CD4-positive, CD25-positive, alpha-beta regulatory T cell (primary cell): ENCODE data around the gene PKD1L1. TPM values are rescaled to one million over a fixed set of nuclear protein-coding genes. Genes with fewer than 3 reads are reported as not detected.
"Not testable (repeated sequence)": the region's sequence is repeated elsewhere in the genome, so short reads cannot be mapped to it uniquely, and the experiment has no call there.

ENCODE experiments used
- ATAC-seq, 2 donors: fragments of 150-1000 bp; cut with Tn5 transposase; one replicate each; pipeline ENCODE4 v1.10.0; 2021; ENCODE audit warnings: low read depth in 2 of 2, moderate number of reproducible peaks in 2 of 2, moderate library complexity in 1 of 2
- DNase-seq, 3 donors: peaks; one replicate each; pipeline versions ENCODE4 v3.0.0 to v3.0.0-alpha.2; 2012 to 2022; ENCODE audit warnings: mixed read lengths in 1 of 3
- H3K27ac ChIP-seq: one replicate; pipeline ENCODE4 v1.7.0; 2013; ENCODE audit warnings: mild to moderate bottlenecking, low read length; ENCODE audit not compliant: insufficient read depth, poor library complexity, severe bottlenecking
- H3K27me3 ChIP-seq: one replicate; pipeline ENCODE4 v1.7.0; 2013; ENCODE audit warnings: low read length; ENCODE audit not compliant: control insufficient read depth, insufficient read depth
- H3K36me3 ChIP-seq: one replicate; pipeline ENCODE4 v1.7.0; 2013; ENCODE audit warnings: mild to moderate bottlenecking, low read length, moderate library complexity; ENCODE audit not compliant: control insufficient read depth, insufficient read depth
- H3K4me1 ChIP-seq: 2 replicates; pipeline ENCODE4 v1.7.0; 2013; ENCODE audit warnings: mild to moderate bottlenecking, low read length; ENCODE audit not compliant: insufficient read depth, control insufficient read depth, poor library complexity, severe bottlenecking
- H3K4me3 ChIP-seq: one replicate; pipeline ENCODE4 v1.7.0; 2013; ENCODE audit warnings: low read depth, mild to moderate bottlenecking, low read length, moderate library complexity
- H3K9me3 ChIP-seq, 2 experiments: 1 replicate in 1 of 2; 2 replicates in 1 of 2; pipeline ENCODE4 v1.7.0; 2013; ENCODE audit warnings: low read length in 2 of 2, mild to moderate bottlenecking in 1 of 2, moderate library complexity in 1 of 2; ENCODE audit not compliant: control insufficient read depth in 2 of 2
- H3K27ac Mint-ChIP-seq, 3 donors: one replicate each; pipeline ENCODE4 v1.8.0; 2020 to 2022; ENCODE audit warnings: mild to moderate bottlenecking in 3 of 3, mixed read lengths in 3 of 3, moderate library complexity in 2 of 3
- H3K27me3 Mint-ChIP-seq: one replicate; pipeline ENCODE4 v1.8.0; 2022; ENCODE audit warnings: mild to moderate bottlenecking, mixed read lengths
- H3K36me3 Mint-ChIP-seq: one replicate; pipeline ENCODE4 v1.8.0; 2020; ENCODE audit warnings: mixed read lengths
- H3K4me1 Mint-ChIP-seq, 4 donors: one replicate each; pipeline ENCODE4 v1.8.0; 2020 to 2022; ENCODE audit warnings: mixed read lengths in 4 of 4, mild to moderate bottlenecking in 1 of 4
- H3K4me3 Mint-ChIP-seq, 4 donors: one replicate each; pipeline ENCODE4 v1.8.0; 2020 to 2022; ENCODE audit warnings: mild to moderate bottlenecking in 4 of 4, mixed read lengths in 4 of 4, moderate library complexity in 3 of 4
- H3K9me3 Mint-ChIP-seq, 7 donors: one replicate each; pipeline ENCODE4 v1.8.0; 2020 to 2022; ENCODE audit warnings: mixed read lengths in 7 of 7, mild to moderate bottlenecking in 3 of 7, moderate library complexity in 2 of 7
- polyA plus RNA-seq, 4 donors: library from polyadenylated mRNA; unstranded; fragments of 300-500 nt; fragmentation: Illumina TruSeq; gene quantifications; one replicate each; pipeline ENCODE4 v1.2.3, GENCODE V29; 2021
- total RNA-seq: library from RNA; stranded (reverse); gene quantifications from one replicate; pipeline ENCODE4 v1.2.3, GENCODE V29; 2022

The PKD1L1 gene
- total and polyA plus RNA-seq, 5 donors from 2014 or later, result 0.02 to 0.17 (median 0.06) TPM; not detected in 2

DNA sequence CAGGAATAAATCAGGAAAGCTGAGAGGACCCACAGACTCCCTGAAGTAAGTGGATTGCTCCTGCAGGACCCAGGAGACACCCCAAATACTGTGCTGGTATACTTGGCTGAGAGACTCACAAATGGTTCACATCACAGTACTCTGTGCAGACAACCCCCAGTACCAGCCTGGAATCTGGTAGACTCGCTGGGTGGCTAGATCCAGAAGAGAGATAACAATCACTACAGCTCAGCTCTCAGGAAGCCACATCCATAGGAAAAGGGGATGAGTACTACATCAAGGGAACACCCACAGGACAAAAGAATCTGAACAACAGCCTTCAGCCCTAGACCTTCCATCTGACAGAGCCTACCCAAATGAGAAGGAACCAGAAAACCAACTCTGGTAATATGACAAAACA lies 31.8 kb downstream of the PKD1L1 start:
- not testable (repeated sequence) for H3K27ac ChIP-seq, H3K4me3 Mint-ChIP-seq, H3K4me1 Mint-ChIP-seq, H3K4me3 ChIP-seq, ATAC-seq, H3K27me3 Mint-ChIP-seq, DNase-seq, H3K4me1 ChIP-seq, H3K27me3 ChIP-seq, H3K36me3 Mint-ChIP-seq, H3K9me3 ChIP-seq, H3K27ac Mint-ChIP-seq, H3K9me3 Mint-ChIP-seq, H3K36me3 ChIP-seq

DNA sequence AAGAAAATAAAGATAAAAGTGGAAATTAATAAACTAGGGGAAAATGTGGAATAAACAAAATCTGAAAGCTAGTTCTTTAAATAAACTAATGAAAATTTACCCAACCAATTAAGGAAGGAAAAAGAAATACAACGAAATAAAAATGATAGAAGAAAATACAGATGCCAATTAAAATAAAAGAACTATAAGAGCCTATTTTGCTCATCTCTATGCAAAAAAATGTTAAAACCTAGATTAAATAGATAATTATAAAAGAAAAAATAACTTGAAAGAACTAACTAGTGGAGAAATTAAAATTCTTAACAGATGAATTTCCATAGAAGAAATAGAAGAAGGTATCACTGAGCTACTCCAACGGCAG lies 32.7 kb downstream of the PKD1L1 start:
- Mint-ChIP-seq H3K27me3 (peaks cover 9% of the 10 kb centered on the region), H3K36me3 (no peaks in the 10 kb centered on the region), H3K4me3 (no peak overlapping the region), H3K9me3 (peaks cover 0 to 2% (median 0%) of the 10 kb centered on the region in 7 donors), H3K4me1 (no peaks in the 10 kb centered on the region), H3K27ac (no peak overlapping the region)
- DNase-seq, result no peak
- Histone ChIP-seq H3K27me3 (peaks cover 2% of the 10 kb centered on the region), H3K4me3 (no peak overlapping the region), H3K27ac (no peak overlapping the region), H3K9me3 (no peaks in the 10 kb centered on the region), H3K36me3 (no peaks in the 10 kb centered on the region), H3K4me1 (no peaks in the 10 kb centered on the region)
- ATAC-seq, result no peak

DNA sequence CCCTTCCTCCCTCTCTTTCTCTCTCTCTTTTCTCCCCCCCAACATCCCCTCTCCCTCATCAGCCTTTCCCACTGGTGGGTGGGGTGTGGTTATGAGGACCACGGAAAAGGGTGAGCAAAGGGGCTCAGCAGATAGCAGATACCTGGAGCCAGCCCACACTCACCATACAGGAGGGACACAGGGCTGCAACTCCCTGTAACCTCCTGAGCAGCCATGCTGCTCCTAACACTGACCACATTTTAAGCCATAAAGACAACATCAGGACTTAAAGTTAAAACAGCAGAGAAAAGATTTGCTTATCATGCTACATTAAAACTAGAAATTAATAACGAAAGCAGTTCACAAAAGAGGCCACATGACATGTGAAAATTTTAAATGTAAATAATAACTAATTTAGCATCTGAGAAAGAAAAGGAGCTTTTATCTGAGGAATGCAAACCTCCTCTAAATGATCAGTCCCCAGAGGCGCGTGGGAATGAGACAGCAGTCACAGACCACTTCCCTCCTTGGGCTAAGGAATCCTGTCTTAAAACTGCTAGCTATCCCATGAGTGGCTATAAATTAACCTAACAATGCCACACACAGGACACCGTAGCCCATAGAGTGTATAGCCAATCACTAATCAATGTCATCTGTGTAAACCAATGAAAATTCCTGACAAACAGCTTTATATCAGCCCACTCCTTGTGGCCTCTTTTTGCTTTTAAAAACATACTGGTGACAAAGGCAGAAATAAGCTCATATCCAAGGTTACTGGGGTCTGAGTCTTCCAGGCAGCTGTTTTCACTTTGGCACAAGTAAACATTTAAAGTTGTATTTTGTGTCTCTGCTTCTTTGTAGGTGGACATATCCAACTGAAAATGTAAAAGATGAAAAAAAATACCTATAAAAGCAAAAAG lies 33.3 kb downstream of the PKD1L1 start:
- Histone ChIP-seq H3K9me3 (no peaks in the 10 kb centered on the region), H3K4me3 (no peak overlapping the region), H3K27ac (no peak overlapping the region), H3K36me3 (no peaks in the 10 kb centered on the region), H3K27me3 (peaks cover 2% of the 10 kb centered on the region), H3K4me1 (no peaks in the 10 kb centered on the region)
- H3K27ac Mint-ChIP-seq, result no peak overlapping the region
- no peaks in the 10 kb centered on the region for H3K36me3 Mint-ChIP-seq
- no peaks in the 10 kb centered on the region for H3K4me1 Mint-ChIP-seq
- H3K27me3 Mint-ChIP-seq, result peaks cover 9% of the 10 kb centered on the region
- H3K4me3 Mint-ChIP-seq, result no peak overlapping the region
- no peak for ATAC-seq
- peaks cover 0 to 2% (median 0%) of the 10 kb centered on the region in 7 donors for H3K9me3 Mint-ChIP-seq
- DNase-seq, result no peak

- ATAC-seq (no peak), DNase-seq (no peak)
- Histone ChIP-seq H3K36me3 (no peaks in the 10 kb centered on the region), H3K27me3 (peaks cover 1% of the 10 kb centered on the region), H3K4me1 (no peaks in the 10 kb centered on the region), H3K9me3 (no peaks in the 10 kb centered on the region), H3K27ac (no peak overlapping the region), H3K4me3 (no peak overlapping the region)
- Mint-ChIP-seq H3K4me1 (no peaks in the 10 kb centered on the region), H3K36me3 (no peaks in the 10 kb centered on the region), H3K27me3 (peaks cover 10% of the 10 kb centered on the region), H3K27ac (no peak overlapping the region), H3K4me3 (no peak overlapping the region), H3K9me3 (no peaks in the 10 kb centered on the region)
Measured at GRCh38 chr7:47912332-47912731, 35.9 kb downstream of the PKD1L1 start.

DNA sequence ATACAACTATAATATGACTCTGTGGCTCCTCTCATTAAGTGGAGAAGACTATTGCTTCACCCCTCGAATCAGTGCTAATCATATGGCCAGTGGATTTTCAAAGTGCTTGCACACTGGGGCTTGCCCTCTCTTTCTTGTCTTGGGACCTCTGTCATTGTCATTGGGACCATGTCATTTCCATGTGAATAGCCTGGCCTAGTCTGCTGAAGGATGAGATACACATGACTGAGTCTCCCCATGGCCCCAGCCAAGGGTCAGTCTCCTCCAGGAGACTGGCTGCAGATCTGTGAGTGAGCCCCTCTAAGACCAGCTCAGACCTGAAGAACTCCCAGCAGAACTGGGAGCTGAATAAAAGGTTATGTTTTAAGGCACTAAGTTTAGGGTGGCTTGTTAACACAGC lies 39.5 kb downstream of the PKD1L1 start:
- Mint-ChIP-seq H3K9me3 (no peaks in the 10 kb centered on the region), H3K4me3 (no peak overlapping the region), H3K36me3 (no peaks in the 10 kb centered on the region), H3K27me3 (peaks cover 10% of the 10 kb centered on the region), H3K27ac (no peak overlapping the region), H3K4me1 (no peaks in the 10 kb centered on the region)
- H3K9me3 ChIP-seq, result no peaks in the 10 kb centered on the region
- ATAC-seq (no peak), DNase-seq (no peak)
- H3K27ac ChIP-seq, result no peak overlapping the region
- H3K36me3 ChIP-seq, result no peaks in the 10 kb centered on the region
- H3K4me3 ChIP-seq, result no peak overlapping the region
- no peaks in the 10 kb centered on the region for H3K27me3 ChIP-seq
- H3K4me1 ChIP-seq, result no peaks in the 10 kb centered on the region

GRCh38 chr7:47907981-47908616 lies 40.2 kb downstream of the PKD1L1 start:
- H3K4me1 Mint-ChIP-seq, result no peaks in the 10 kb centered on the region
- Histone ChIP-seq H3K36me3 (no peaks in the 10 kb centered on the region), H3K4me1 (no peaks in the 10 kb centered on the region), H3K9me3 (no peaks in the 10 kb centered on the region), H3K27ac (no peak overlapping the region), H3K27me3 (no peaks in the 10 kb centered on the region), H3K4me3 (no peak overlapping the region)
- H3K4me3 Mint-ChIP-seq, result no peak overlapping the region
- H3K27ac Mint-ChIP-seq, result no peak overlapping the region
- H3K9me3 Mint-ChIP-seq, result no peaks in the 10 kb centered on the region
- H3K36me3 Mint-ChIP-seq, result no peaks in the 10 kb centered on the region
- no peak for ATAC-seq
- DNase-seq, result no peak
- peaks cover 10% of the 10 kb centered on the region for H3K27me3 Mint-ChIP-seq

GRCh38 chr7:47906883-47907282 lies 41.4 kb downstream of the PKD1L1 start:
- Histone ChIP-seq H3K4me3 (no peak overlapping the region), H3K4me1 (no peaks in the 10 kb centered on the region), H3K27me3 (no peaks in the 10 kb centered on the region), H3K36me3 (no peaks in the 10 kb centered on the region), H3K9me3 (no peaks in the 10 kb centered on the region), H3K27ac (no peak overlapping the region)
- Mint-ChIP-seq H3K9me3 (no peaks in the 10 kb centered on the region), H3K27ac (no peak overlapping the region), H3K4me1 (no peaks in the 10 kb centered on the region), H3K36me3 (no peaks in the 10 kb centered on the region), H3K27me3 (peaks cover 11% of the 10 kb centered on the region), H3K4me3 (no peak overlapping the region)
- DNase-seq (no peak), ATAC-seq (no peak)
